ENCODE measurements around the gene PI4KA. TPM values are rescaled to one million over a fixed set of nuclear protein-coding genes. Genes with fewer than 3 reads are reported as not detected.

Gene PI4KA
- total RNA-seq, 1 experiment from 2014 or later: 54.3 TPM

GRCh38 chr22:20774882-20775281 lies 83.7 kb downstream of the PI4KA start:
- ATAC-seq (no peak), DNase-seq (ENCODE audit: low read depth, low spot score) (no peak)
- ChIA-PET POLR2A (no interaction called here), CTCF (no interaction called here)
- H3K27ac ChIP-seq (ENCODE audit: low read length): no peak overlapping the region
- H3K4me3 ChIP-seq (ENCODE audit: low read depth in 2 of 2, low read length in 2 of 2): no peak overlapping the region
- TF ChIP-seq, protein P1, sequence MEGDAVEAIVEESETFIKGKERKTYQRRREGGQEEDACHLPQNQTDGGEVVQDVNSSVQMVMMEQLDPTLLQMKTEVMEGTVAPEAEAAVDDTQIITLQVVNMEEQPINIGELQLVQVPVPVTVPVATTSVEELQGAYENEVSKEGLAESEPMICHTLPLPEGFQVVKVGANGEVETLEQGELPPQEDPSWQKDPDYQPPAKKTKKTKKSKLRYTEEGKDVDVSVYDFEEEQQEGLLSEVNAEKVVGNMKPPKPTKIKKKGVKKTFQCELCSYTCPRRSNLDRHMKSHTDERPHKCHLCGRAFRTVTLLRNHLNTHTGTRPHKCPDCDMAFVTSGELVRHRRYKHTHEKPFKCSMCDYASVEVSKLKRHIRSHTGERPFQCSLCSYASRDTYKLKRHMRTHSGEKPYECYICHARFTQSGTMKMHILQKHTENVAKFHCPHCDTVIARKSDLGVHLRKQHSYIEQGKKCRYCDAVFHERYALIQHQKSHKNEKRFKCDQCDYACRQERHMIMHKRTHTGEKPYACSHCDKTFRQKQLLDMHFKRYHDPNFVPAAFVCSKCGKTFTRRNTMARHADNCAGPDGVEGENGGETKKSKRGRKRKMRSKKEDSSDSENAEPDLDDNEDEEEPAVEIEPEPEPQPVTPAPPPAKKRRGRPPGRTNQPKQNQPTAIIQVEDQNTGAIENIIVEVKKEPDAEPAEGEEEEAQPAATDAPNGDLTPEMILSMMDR (IDR thresholded peaks at IDR 0.05): no peak
- TF ChIP-seq REST (IDR thresholded peaks at IDR 0.05; ENCODE audit: insufficient read depth in 1 of 2, low read depth in 2 of 2, low read length in 1 of 2): no peak
- no peak for TF ChIP-seq SIN3A (IDR thresholded peaks at IDR 0.05; ENCODE audit: borderline replicate concordance, insufficient read depth, low read depth, low read length)
- no peak for TF ChIP-seq TCF7L2 (IDR thresholded peaks at IDR 0.05; ENCODE audit: low read depth, low read length)
- no peak for TF ChIP-seq POLR2AphosphoS5 (IDR thresholded peaks at IDR 0.05; ENCODE audit: low read depth, low read length)
- no peaks in the 10 kb centered on the region for H3K9me3 ChIP-seq (ENCODE audit: control insufficient read depth, insufficient read depth, low read depth, low read length)
- H3K4me1 ChIP-seq (ENCODE audit: control insufficient read depth, insufficient read depth, low read length): no peaks in the 10 kb centered on the region
- BruUV-seq (replicated peaks): no TSS peak
- no peaks in the 10 kb centered on the region for H3K27me3 ChIP-seq (ENCODE audit: control insufficient read depth, insufficient read depth, low read length)
- in situ Hi-C loops (cut with HindIII; ENCODE audit: low pct_unique_long_range_greater_than_20kb, low sequenced_read_pairs): no loop called here
- H3K36me3 ChIP-seq (ENCODE audit: control insufficient read depth, insufficient read depth, low read length): peaks cover 3% of the 10 kb centered on the region; the same call in 1 of the 2 replicates
- intact Hi-C loops (cut with micrococcal nuclease; ENCODE audit: unreplicated experiment): no loop called here

DNA sequence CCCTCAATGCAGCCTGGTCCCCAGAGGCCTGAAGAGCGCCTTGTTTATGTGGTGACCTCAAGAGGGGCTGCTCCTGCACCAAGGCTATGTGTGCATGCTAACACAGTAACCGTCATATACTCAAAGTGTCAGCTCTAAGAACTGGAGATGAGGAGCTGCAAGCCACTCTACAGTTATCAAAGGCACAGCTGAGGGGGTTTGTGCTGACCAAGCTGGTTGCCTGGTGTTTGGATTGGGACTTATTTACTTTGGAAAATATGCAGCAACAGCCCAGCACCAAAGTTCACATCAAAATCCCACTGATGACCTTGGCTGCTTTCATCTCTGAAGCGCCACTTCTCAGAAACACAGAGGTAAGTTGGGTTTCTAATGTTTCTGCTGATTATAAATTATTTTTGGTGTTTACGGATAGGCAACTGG lies 84.8 kb downstream of the PI4KA start, which contains the start of gene SERPIND1:
TSS of gene SERPIND1 (plus strand) at position 321 of the 420 bp plus-strand sequence. CDS start 5,200 bp downstream, outside the sequence.
- Histone ChIP-seq H3K4me3 (ENCODE audit: low read depth in 2 of 2, low read length in 2 of 2) (no peak within 1 kb of the TSS), H3K9me3 (ENCODE audit: control insufficient read depth, insufficient read depth, low read depth, low read length) (no peaks in the 10 kb centered on the region), H3K27ac (ENCODE audit: low read length) (no peak within 1 kb of the TSS), H3K36me3 (ENCODE audit: control insufficient read depth, insufficient read depth, low read length) (peaks cover 3% of the 10 kb centered on the region; the same call in 1 of the 2 replicates), H3K27me3 (ENCODE audit: control insufficient read depth, insufficient read depth, low read length) (no peaks in the 10 kb centered on the region), H3K4me1 (ENCODE audit: control insufficient read depth, insufficient read depth, low read length) (no peaks in the 10 kb centered on the region)
- ATAC-seq (no peak), DNase-seq (ENCODE audit: low read depth, low spot score) (no peak)
- BruUV-seq (replicated peaks): no TSS peak
- intact Hi-C loops (cut with micrococcal nuclease; ENCODE audit: unreplicated experiment) (no loop called here), in situ Hi-C loops (cut with HindIII; ENCODE audit: low pct_unique_long_range_greater_than_20kb, low sequenced_read_pairs) (no loop called here)
- TF ChIP-seq, protein P1 (IDR thresholded peaks at IDR 0.05): no peak
- TF ChIP-seq SIN3A (IDR thresholded peaks at IDR 0.05; ENCODE audit: borderline replicate concordance, insufficient read depth, low read depth, low read length): no peak
- TF ChIP-seq POLR2AphosphoS5 (IDR thresholded peaks at IDR 0.05; ENCODE audit: low read depth, low read length): no peak
- no peak for TF ChIP-seq REST (IDR thresholded peaks at IDR 0.05; ENCODE audit: insufficient read depth in 1 of 2, low read depth in 2 of 2, low read length in 1 of 2)
- TF ChIP-seq TCF7L2 (IDR thresholded peaks at IDR 0.05; ENCODE audit: low read depth, low read length): no peak
- CTCF ChIA-PET: no interaction called here
- POLR2A ChIA-PET: no interaction called here
